Measurements from ENCODE around the gene PRDM16.

PRDM16 gene

DNA sequence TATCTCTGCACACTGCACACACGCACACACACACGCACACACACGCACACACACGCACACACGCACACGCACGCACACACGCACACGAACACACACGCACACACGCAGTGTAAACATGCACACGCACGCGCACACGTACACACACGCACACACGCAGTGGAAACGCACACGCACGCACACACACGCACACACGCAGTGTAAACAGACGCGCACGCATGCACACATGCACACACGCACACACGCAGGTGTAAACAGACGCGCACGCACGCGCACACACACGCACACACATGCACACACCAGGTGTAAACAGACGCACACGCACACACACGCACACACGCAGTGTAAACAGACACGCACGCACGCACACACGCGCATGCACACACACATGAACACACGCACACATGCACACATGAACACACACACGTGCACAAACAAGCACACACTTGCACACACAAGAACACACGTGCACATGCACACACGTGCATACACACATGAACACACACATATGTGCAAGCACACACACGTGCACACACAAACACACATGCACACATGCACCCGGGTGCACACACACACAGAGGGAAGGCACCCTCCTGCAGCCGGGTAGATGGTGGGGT lies 45.2 kb downstream of the PRDM16 start:
- Histone ChIP-seq H3K4me1 (ENCODE audit: control insufficient read depth in 2 of 2, insufficient read depth in 1 of 2, low read depth in 1 of 2, low read length in 2 of 2) (peaks cover 2 to 57% of the 10 kb centered on the region in 2 donors), H3K79me1 (ENCODE audit: low read depth, low read length) (peaks cover 22% of the 10 kb centered on the region), H3K9me3 (replicated peaks in 1 of 2; ENCODE audit: control insufficient read depth in 2 of 2, insufficient read depth in 1 of 2, low read depth in 1 of 2, low read length in 2 of 2) (peaks cover 0 to 7% of the 10 kb centered on the region in 2 donors), H3K9ac (ENCODE audit: low read depth, low read length, poor library complexity) (peak overlapping the region; percentile 53), H2BK12ac (ENCODE audit: low read length) (peak overlapping the region; percentile 99), H2AK5ac (ENCODE audit: low read depth, low read length) (peak overlapping the region; percentile 98), H3K4me3 (ENCODE audit: low read length in 2 of 2) (peak overlapping the region in 1 of 2 donors; percentile 36), H3K27ac (replicated peaks; ENCODE audit: low read length) (peak overlapping the region; percentile 17), H2BK15ac (ENCODE audit: low read length) (peak overlapping the region; percentile 76), H4K91ac (ENCODE audit: low read depth, low read length, poor library complexity) (peak overlapping the region; percentile 64), H3K4ac (ENCODE audit: low read length) (no peak overlapping the region), H4K8ac (ENCODE audit: low read depth, low read length) (peak overlapping the region; percentile 52), H3K4me2 (ENCODE audit: insufficient read depth, low read length, poor library complexity, severe bottlenecking) (no peak overlapping the region), H3K23ac (ENCODE audit: low read depth, low read length, poor library complexity) (peak overlapping the region; percentile 96), H3K27me3 (ENCODE audit: control insufficient read depth in 3 of 3, insufficient read depth in 3 of 3, low read depth in 1 of 3, low read length in 3 of 3) (peaks cover 0 to 23% (median 3%) of the 10 kb centered on the region in 3 experiments), H2AFZ (ENCODE audit: low read length) (no peak overlapping the region), H3K36me3 (replicated peaks in 1 of 2; ENCODE audit: control insufficient read depth in 2 of 2, insufficient read depth in 2 of 2, low read length in 2 of 2) (peaks cover 0 to 5% of the 10 kb centered on the region in 2 donors), H2BK120ac (ENCODE audit: low read depth, low read length) (no peak overlapping the region), H3K14ac (ENCODE audit: low read length) (peak overlapping the region; percentile 84), H3K18ac (ENCODE audit: low read length) (peak overlapping the region; percentile 92), H2BK5ac (ENCODE audit: low read length) (peak overlapping the region; percentile 60)
- WGBS, 2 donors (ENCODE audit: extremely low coverage in 2 of 2, insufficient read length in 2 of 2, insufficient replicate concordance in 1 of 2): no CpG with 5 or more reads among the region's 49 CpGs
- DNase-seq (ENCODE audit: low spot score): no peak

DNA sequence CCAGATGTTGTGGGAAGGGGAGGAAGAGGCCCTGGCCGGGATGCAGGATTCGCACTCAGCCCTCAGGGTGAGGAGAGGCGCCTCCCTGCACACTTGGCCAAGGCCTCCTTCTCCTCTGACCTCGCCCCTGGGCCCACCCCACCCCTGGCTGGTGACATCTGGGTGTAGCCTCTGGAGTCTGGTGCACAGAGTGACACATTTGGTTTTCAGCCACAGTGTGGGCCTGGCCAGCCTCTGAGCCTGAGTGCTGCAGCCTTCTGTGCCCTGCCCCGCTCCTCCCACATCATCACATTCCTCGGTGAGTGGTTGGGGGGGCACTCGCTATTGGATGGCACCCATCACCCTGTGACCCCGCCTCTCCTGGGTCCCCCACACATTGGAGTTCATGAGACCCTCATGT lies 45.8 kb downstream of the PRDM16 start:
- no CpG with 5 or more reads among the region's 8 CpGs for WGBS, 2 donors (ENCODE audit: extremely low coverage in 2 of 2, insufficient read length in 2 of 2, insufficient replicate concordance in 1 of 2)
- Histone ChIP-seq H3K27me3 (ENCODE audit: control insufficient read depth in 3 of 3, insufficient read depth in 3 of 3, low read depth in 1 of 3, low read length in 3 of 3) (peaks cover 0 to 20% (median 3%) of the 10 kb centered on the region in 3 experiments), H4K91ac (ENCODE audit: low read depth, low read length, poor library complexity) (peak overlapping the region; percentile 76)

DNA sequence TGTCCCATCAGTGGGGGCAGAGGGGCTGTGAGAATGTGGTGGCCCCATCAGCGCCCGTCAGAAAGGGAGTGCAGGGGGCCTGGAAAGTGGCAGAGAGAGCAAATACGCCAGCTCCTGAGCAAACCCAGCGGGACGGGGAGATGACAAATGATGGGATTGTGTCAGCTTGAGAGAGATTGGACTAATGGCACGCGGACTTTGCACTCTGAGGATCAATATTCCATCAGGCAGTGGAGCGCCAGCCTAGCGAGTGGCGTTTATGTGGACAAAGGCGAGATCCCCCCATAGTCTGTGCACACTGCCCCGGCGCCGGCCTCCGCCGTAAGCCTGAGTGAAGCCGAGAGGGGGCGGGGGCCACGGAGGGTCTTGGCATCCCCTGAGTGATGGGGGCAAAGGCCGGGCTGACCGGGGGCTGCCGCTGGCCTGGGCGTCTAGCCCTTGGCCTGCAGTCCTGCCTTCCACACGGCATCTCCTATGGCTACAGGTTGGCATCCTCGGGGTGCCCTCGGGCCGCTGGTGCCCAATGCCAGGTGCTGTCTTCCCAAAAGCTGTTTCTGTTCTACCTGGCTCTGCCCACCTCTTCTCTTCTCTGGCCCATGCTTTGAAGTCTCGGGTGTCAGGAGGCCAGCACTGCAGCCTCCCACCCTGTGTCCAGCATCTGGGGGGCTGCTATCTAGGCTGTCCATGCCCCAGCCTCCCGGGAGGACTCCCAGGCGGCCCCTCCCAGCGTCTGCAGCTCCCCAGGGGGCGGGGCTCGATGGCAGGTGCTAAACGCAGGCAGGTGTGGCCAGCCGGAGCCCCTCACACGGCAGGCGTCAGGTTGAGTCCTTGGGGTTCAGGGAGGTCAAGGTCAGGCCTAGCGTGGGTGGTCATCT lies 46.5 kb downstream of the PRDM16 start:
- H2BK15ac ChIP-seq (ENCODE audit: low read length): peak overlapping the region; percentile 86
- peaks cover 0 to 20% (median 3%) of the 10 kb centered on the region in 3 experiments for H3K27me3 ChIP-seq (ENCODE audit: control insufficient read depth in 3 of 3, insufficient read depth in 3 of 3, low read depth in 1 of 3, low read length in 3 of 3)
- peak overlapping the region; percentile 75 for H2BK12ac ChIP-seq (ENCODE audit: low read length)
- peaks cover 0 to 5% of the 10 kb centered on the region in 2 donors for H3K36me3 ChIP-seq (replicated peaks in 1 of 2; ENCODE audit: control insufficient read depth in 2 of 2, insufficient read depth in 2 of 2, low read length in 2 of 2)
- peak overlapping the region; percentile 32 for H2BK120ac ChIP-seq (ENCODE audit: low read depth, low read length)
- H3K79me1 ChIP-seq (ENCODE audit: low read depth, low read length): peaks cover 22% of the 10 kb centered on the region
- H4K8ac ChIP-seq (ENCODE audit: low read depth, low read length): no peak overlapping the region
- no peak overlapping the region for H3K4me3 ChIP-seq (ENCODE audit: low read length in 2 of 2)
- no CpG with 5 or more reads among the region's 38 CpGs for WGBS, 2 donors (ENCODE audit: extremely low coverage in 2 of 2, insufficient read length in 2 of 2, insufficient replicate concordance in 1 of 2)
- no peak overlapping the region for H3K4me2 ChIP-seq (ENCODE audit: insufficient read depth, low read length, poor library complexity, severe bottlenecking)
- peak overlapping the region; percentile 98 for H2AK5ac ChIP-seq (ENCODE audit: low read depth, low read length)
- no peak overlapping the region for H3K14ac ChIP-seq (ENCODE audit: low read length)
- H3K9ac ChIP-seq (ENCODE audit: low read depth, low read length, poor library complexity): no peak overlapping the region
- H2AFZ ChIP-seq (ENCODE audit: low read length): no peak overlapping the region
- H3K27ac ChIP-seq (replicated peaks; ENCODE audit: low read length): no peak overlapping the region
- H3K23ac ChIP-seq (ENCODE audit: low read depth, low read length, poor library complexity): peak overlapping the region; percentile 28
- H3K18ac ChIP-seq (ENCODE audit: low read length): peak overlapping the region; percentile 92
- peaks cover 0 to 7% of the 10 kb centered on the region in 2 donors for H3K9me3 ChIP-seq (replicated peaks in 1 of 2; ENCODE audit: control insufficient read depth in 2 of 2, insufficient read depth in 1 of 2, low read depth in 1 of 2, low read length in 2 of 2)
- peak overlapping the region; percentile 76 for H4K91ac ChIP-seq (ENCODE audit: low read depth, low read length, poor library complexity)
- peaks cover 6 to 64% of the 10 kb centered on the region in 2 donors for H3K4me1 ChIP-seq (ENCODE audit: control insufficient read depth in 2 of 2, insufficient read depth in 1 of 2, low read depth in 1 of 2, low read length in 2 of 2)
- peak overlapping the region; percentile 62 for H2BK5ac ChIP-seq (ENCODE audit: low read length)
- DNase-seq (ENCODE audit: low spot score): no peak
- peak overlapping the region; percentile 1 for H3K4ac ChIP-seq (ENCODE audit: low read length)

More for the DNA sequence above, 45.8 kb downstream of the PRDM16 start:
- no peak overlapping the region for H2AFZ ChIP-seq (ENCODE audit: low read length)
- peak overlapping the region; percentile 76 for H2BK15ac ChIP-seq (ENCODE audit: low read length)
- no peak overlapping the region for H3K14ac ChIP-seq (ENCODE audit: low read length)
- H3K9ac ChIP-seq (ENCODE audit: low read depth, low read length, poor library complexity): no peak overlapping the region
- peaks cover 0 to 7% of the 10 kb centered on the region in 2 donors for H3K9me3 ChIP-seq (replicated peaks in 1 of 2; ENCODE audit: control insufficient read depth in 2 of 2, insufficient read depth in 1 of 2, low read depth in 1 of 2, low read length in 2 of 2)
- peak overlapping the region; percentile 61 for H3K4ac ChIP-seq (ENCODE audit: low read length)
- H3K18ac ChIP-seq (ENCODE audit: low read length): peak overlapping the region; percentile 92
- H3K4me3 ChIP-seq (ENCODE audit: low read length in 2 of 2): no peak overlapping the region
- peaks cover 22% of the 10 kb centered on the region for H3K79me1 ChIP-seq (ENCODE audit: low read depth, low read length)
- peaks cover 2 to 58% of the 10 kb centered on the region in 2 donors for H3K4me1 ChIP-seq (ENCODE audit: control insufficient read depth in 2 of 2, insufficient read depth in 1 of 2, low read depth in 1 of 2, low read length in 2 of 2)
- no peak for DNase-seq (ENCODE audit: low spot score)
- peak overlapping the region; percentile 32 for H2BK120ac ChIP-seq (ENCODE audit: low read depth, low read length)
- H3K23ac ChIP-seq (ENCODE audit: low read depth, low read length, poor library complexity): peak overlapping the region; percentile 96
- H3K27ac ChIP-seq (replicated peaks; ENCODE audit: low read length): no peak overlapping the region
- H3K4me2 ChIP-seq (ENCODE audit: insufficient read depth, low read length, poor library complexity, severe bottlenecking): no peak overlapping the region
- no peak overlapping the region for H4K8ac ChIP-seq (ENCODE audit: low read depth, low read length)
- H2AK5ac ChIP-seq (ENCODE audit: low read depth, low read length): peak overlapping the region; percentile 98
- H2BK5ac ChIP-seq (ENCODE audit: low read length): no peak overlapping the region
- peak overlapping the region; percentile 48 for H2BK12ac ChIP-seq (ENCODE audit: low read length)
- H3K36me3 ChIP-seq (replicated peaks in 1 of 2; ENCODE audit: control insufficient read depth in 2 of 2, insufficient read depth in 2 of 2, low read length in 2 of 2): peaks cover 0 to 5% of the 10 kb centered on the region in 2 donors

DNA sequence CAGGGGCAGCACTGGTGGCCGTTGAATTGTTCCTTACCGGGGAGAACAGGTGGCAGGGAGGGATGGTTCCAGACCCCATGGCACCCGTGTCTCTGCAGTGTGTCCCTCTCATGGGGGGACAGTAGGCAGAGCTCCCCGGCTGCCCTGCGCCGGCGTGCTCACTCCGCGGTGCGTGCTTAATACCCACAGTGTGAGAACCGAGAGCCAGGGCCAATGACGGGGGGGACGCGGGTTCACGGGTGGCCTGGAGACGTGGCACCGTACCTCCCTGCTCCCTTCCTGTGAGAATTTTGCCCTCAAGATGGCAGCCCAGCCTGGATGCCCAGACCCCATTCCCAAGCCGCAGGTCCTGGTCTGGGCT lies 47.1 kb downstream of the PRDM16 start:
- no peak overlapping the region for H3K27ac ChIP-seq (replicated peaks; ENCODE audit: low read length)
- H3K4me3 ChIP-seq (ENCODE audit: low read length in 2 of 2): no peak overlapping the region
- no peak overlapping the region for H3K9ac ChIP-seq (ENCODE audit: low read depth, low read length, poor library complexity)
- H3K14ac ChIP-seq (ENCODE audit: low read length): peak overlapping the region; percentile 75
- H4K91ac ChIP-seq (ENCODE audit: low read depth, low read length, poor library complexity): peak overlapping the region; percentile 88
- peaks cover 0 to 18% (median 3%) of the 10 kb centered on the region in 3 experiments for H3K27me3 ChIP-seq (ENCODE audit: control insufficient read depth in 3 of 3, insufficient read depth in 3 of 3, low read depth in 1 of 3, low read length in 3 of 3)
- peak overlapping the region; percentile 69 for H2BK120ac ChIP-seq (ENCODE audit: low read depth, low read length)
- peak overlapping the region; percentile 26 for H4K8ac ChIP-seq (ENCODE audit: low read depth, low read length)
- H3K9me3 ChIP-seq (replicated peaks in 1 of 2; ENCODE audit: control insufficient read depth in 2 of 2, insufficient read depth in 1 of 2, low read depth in 1 of 2, low read length in 2 of 2): peaks cover 0 to 7% of the 10 kb centered on the region in 2 donors
- peak overlapping the region; percentile 62 for H2BK5ac ChIP-seq (ENCODE audit: low read length)
- no peak overlapping the region for H3K4me2 ChIP-seq (ENCODE audit: insufficient read depth, low read length, poor library complexity, severe bottlenecking)
- peaks cover 8 to 64% of the 10 kb centered on the region in 2 donors for H3K4me1 ChIP-seq (ENCODE audit: control insufficient read depth in 2 of 2, insufficient read depth in 1 of 2, low read depth in 1 of 2, low read length in 2 of 2)
- H3K4ac ChIP-seq (ENCODE audit: low read length): peak overlapping the region; percentile 91
- peaks cover 22% of the 10 kb centered on the region for H3K79me1 ChIP-seq (ENCODE audit: low read depth, low read length)
- H3K23ac ChIP-seq (ENCODE audit: low read depth, low read length, poor library complexity): peak overlapping the region; percentile 62
- H2BK12ac ChIP-seq (ENCODE audit: low read length): peak overlapping the region; percentile 75
- H2AFZ ChIP-seq (ENCODE audit: low read length): no peak overlapping the region
- H3K18ac ChIP-seq (ENCODE audit: low read length): peak overlapping the region; percentile 91
- peaks cover 0 to 5% of the 10 kb centered on the region in 2 donors for H3K36me3 ChIP-seq (replicated peaks in 1 of 2; ENCODE audit: control insufficient read depth in 2 of 2, insufficient read depth in 2 of 2, low read length in 2 of 2)
- H2BK15ac ChIP-seq (ENCODE audit: low read length): peak overlapping the region; percentile 86
- DNase-seq (ENCODE audit: low spot score): no peak
- H2AK5ac ChIP-seq (ENCODE audit: low read depth, low read length): peak overlapping the region; percentile 96
- no CpG with 5 or more reads among the region's 18 CpGs for WGBS, 2 donors (ENCODE audit: extremely low coverage in 2 of 2, insufficient read length in 2 of 2, insufficient replicate concordance in 1 of 2)

Measured in neuronal stem cell (in vitro differentiated cells).